NCI-H748 treated with DMSO at 0.1 percent for 48 hours (cell line): Measurements from ENCODE around the gene THSD4.

ENCODE experiments used
- DNase-seq: peaks from one replicate; lab custom pipeline; 2025; lab: John Stamatoyannopoulos, UW

Gene THSD4

GRCh38 chr15:71330638-71331162, 215.4 kb downstream of the THSD4 start:
- DNase-seq: no peak

DNA sequence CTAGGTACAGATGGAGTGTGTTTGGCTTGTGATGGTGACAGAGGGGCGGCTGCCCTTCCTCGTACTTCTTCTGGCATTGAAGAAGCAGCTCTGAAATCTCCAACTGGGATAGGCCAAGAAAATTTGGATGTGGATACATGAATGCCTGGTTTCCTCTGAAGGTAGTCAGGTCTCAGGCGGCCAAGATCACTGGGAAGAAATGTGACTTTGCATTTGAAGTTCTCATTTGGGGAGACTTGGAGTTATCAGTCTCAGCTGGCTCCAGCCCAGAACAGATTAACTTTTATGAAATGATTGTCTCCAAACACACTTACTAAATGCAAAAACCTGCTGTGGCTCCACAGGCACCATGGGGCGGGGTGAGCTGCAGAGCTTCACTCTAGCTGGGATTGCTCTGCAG, 215.9 kb downstream of the THSD4 start:
- DNase-seq: no peak

DNA sequence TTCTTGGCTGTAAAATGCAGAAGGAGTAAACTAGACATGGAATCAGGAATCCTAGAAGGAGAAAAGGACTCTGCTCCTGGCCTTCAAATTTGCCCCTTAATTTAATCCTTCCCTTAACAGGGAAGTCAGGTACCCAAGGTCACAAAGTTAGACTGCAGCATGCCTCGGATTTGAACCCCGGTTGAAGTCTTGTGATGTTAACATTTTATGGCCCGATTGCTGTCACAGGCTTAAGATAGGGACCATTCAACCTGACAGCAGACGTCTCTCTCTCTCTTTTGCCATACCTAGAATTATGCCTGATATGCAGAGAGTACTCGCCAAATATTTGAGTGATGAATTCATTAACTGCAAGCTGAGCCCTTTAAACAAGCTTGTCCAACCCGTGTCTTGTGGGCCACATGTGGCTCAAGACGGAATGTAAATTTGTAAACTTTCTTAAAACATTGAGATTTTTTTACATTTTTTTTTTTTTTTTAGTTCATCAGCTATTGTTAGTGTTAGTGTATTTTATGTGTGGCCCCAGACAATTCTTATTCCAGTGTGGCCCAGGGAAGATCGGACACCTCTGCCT, 217.2 kb downstream of the THSD4 start:
- DNase-seq: no peak

DNA sequence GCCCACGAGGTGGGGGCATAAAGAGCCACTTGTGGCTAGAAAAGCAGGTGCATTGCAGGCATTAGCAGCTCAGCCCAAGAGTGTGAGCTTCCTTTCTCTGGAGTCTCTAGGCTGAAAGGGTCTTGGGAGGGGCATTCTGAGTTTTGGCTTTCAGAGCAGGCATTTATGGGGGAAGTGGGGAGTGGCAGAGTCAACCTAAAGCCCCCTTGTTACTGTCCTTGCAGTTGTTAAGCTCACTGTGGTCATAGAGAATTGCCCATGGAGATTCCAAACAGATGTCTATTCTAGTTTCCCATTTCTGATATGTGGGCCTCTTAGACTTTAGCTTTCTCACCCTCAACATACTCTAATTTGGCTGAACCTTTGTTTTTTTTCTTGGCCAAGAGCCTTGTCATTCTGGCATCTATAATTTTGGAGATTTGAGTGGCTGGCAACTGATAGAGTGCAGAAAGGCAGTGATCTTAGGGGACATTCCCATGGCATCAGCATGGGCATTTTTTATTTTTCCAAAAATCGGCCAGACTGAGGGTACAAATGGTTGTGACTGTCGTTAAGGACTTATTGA, 217.9 kb downstream of the THSD4 start:
- no peak for DNase-seq

DNA sequence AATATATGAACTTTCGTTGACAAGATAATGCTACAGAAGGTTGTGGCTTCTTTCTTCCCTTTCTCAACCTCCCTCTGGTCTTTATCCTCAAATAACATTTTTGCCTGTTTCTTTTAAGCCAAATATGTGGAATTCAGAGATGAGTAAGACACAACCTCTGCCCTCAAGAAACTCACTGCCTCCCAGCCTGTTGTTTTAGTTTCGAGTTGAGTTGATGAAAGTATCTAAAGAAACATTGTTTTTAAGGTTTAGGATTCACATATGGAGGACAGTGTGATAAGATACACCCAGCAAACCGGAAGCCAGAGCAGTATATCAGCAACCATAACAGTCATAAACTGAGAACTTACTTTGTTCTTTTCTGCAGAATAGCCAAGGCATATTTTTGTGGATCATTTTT, 218.6 kb downstream of the THSD4 start:
- DNase-seq: no peak

DNA sequence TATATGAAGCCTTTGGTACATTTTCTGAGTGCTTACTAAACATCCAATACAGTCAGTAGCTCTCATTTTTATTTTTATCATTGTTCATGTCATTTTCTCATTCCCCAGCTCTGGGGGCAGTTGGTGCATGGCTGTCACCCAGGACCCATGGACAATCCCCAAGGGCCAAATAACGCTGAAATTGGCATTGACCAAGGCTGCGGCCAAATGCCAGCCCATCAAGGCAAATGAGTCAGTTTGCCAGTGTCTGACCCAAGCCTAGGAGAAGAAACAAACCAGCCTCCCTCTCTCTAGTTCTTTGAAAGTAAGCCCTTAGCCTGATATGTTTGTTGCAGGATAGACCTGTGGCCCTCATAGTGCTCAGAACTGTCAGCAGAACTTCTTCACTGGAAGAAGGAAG, 219.2 kb downstream of the THSD4 start:
- DNase-seq: no peak

- no peak for DNase-seq
Measured at GRCh38 chr15:71334873-71335272, 219.6 kb downstream of the THSD4 start.

DNA sequence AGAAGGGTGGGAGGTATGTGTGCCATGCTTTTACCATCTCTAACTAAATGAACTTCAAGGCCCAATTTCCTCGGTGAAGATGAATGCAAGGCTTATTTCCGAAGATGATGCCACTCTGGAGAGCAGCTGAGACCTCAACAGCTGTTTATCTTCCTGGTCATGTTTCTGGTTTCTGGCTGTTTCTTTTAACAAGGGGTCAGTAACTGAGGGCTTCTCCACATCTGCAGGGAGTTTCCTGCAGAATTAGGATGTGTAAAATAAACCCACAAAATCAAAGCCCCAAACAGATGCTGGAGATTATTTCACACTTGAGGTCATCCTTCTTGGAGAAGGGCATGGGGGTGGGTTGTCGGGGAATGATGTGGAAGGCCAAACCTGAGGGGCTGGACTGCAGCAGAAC, 220.3 kb downstream of the THSD4 start:
- no peak for DNase-seq

DNA sequence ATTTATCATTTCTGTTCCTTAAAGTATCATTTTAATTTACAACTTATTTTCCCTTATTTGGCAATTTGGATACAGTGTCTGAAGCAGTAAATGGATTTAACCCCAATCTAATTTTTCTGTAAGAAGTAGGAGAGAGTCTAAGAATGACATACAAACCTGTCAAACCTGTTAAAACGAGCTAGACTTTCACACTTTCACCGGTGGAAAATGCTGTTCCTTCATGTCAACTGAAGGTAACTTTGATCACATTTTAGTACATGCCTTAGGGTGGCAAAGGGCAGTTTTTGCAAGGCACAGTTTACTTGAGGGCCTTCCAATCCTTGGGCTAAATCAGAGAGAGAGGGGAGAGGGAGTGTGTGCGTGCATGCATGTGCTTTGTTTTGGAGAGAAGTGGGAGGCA, 221.4 kb downstream of the THSD4 start:
- no peak for DNase-seq

DNA sequence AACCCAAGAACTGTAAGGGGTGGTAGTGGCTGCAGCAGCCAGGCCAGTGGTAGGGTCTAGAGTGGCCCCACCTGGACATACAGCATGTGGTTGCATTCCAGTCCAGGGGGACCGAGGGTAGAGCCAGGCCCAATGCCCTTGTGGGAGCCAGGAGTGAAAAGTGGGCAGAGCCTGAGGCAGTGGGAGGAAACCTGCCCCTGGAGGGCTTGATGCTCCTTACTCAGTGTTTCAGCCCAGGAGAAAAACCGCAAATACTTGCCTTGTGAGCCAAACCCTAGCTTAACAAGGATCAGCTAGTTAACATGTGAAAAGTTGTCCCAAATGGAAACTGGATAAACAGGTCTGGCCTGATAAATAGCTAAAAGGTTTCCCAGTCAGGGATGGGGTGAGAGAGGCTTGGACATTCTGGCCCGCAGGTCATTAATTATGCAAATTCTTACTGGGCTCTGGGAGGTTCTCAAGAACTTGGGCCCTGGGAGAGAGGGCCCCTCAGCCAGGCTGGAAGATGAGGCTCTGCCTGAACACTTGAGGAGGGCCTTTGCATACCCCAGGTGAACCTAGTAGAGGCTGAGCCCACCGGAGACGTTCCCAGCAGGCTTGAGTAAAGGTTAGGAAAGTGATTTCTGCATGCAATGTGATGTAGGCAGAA, 222.1 kb downstream of the THSD4 start:
- DNase-seq: no peak

DNA sequence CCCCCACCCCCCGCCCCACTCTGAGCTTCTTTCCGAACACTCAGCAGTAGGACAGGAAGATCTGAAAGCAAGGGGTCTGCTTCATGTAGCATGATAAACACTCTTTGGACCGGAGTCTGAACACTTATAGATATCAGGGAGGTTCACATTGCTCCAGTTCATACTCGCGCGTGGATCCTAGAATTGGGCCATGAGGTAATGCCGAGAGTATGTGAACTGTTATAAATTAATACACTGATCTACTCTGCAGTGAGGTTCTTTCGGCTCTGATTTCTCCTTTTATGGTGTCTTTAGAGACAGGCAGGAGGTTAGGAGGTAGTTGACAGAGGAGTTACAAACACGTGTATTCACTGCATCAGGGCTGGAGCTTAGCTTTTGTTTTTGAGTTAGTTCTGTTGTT, 223.0 kb downstream of the THSD4 start:
- no peak for DNase-seq

DNA sequence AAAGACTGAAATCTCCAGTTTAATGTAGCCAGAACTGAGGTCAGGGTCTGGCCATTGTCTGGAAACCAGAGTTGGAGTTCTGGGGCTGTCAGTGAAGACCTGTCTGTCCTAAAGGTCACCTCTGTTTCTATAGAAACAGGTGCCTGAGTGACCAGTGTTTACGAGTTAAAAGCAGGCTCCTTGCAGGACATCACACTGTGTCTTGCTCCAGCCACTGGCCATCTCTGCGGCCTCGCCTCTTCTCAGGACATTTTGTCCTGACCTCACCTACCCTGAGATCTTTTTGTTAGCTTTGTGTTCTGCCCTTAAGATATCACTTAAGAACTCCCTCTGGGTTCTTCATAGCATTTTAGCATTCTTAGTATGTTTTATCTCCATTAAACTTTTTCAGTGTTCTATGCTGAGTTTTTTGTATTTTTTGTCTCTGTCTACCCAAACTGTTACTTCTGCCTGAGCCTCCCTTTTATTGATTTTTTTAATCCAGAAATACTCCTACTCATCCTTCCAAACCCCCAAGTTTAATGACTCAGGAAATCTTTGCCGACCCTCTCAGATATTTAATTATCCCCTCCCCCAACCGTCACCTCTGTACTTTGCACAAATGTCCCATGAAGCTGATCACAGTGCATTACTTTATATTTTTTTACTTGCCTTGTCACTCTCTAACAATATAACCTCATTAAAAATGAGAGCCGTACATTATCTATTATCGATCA, 223.7 kb downstream of the THSD4 start:
- DNase-seq: no peak

GRCh38 chr15:71341811-71342550, 226.7 kb downstream of the THSD4 start:
- DNase-seq: no peak

GRCh38 chr15:71342658-71343057, 227.4 kb downstream of the THSD4 start:
- no peak for DNase-seq

DNA sequence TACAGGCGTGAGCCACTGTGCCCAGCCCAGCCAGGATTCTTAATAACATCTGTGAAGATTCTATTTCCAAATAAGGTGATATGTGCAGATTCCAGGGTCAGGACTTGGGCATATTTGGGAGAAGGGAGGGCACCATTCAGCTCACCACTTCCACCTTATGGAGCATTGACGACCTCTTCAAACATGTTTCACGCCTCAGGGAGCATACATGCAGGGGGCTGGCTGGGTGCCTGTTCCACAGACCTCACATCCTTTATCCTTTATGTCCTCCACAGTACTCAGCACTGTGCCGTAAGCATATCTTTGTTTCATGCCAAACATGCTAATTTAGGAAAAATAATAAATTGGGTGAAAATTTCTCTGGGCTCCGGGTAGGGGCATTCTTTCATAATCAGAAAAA, 229.0 kb downstream of the THSD4 start:
- no peak for DNase-seq

DNA sequence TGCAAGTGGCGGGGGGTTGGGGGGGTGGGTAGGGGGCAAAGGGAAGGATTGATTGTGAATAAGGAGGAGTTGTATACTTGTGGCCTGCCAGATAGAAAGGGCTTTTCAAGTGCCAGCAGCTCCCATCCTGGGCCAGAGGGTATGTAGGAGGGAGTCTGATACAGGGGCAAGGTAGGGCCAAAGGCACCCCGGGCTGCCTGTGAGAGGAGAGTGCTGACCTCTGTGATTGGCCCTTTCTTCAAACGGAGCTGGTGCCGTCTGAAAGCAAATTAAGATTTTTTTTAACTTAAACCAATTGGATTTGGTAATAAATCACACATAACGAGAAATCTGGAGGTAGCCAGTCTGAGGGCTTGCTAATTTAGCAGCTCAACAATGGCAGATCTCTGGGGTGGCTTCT, 229.9 kb downstream of the THSD4 start:
- DNase-seq: no peak

- DNase-seq: no peak
Measured at GRCh38 chr15:71346464-71346863, 231.2 kb downstream of the THSD4 start.

DNA sequence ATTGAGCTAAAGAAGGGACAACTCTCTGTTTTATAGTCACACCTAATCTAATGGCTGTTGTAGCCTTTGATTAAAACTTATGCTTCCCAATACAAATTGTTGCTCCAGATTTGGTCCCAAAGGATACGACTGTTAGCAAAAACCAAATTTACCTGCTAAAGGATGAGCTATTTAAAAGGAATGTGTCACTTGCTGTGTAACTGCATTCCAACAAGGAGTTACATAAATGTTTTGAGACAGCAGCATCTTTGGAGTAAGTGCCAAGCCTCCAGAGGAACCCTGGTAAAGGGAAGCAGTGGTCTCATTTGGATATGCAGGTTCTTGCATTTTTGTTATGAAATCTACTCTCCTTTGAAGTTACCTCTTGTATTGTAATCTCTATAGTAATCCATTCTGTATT, 233.3 kb downstream of the THSD4 start:
- DNase-seq: no peak

GRCh38 chr15:71349336-71349735, 234.1 kb downstream of the THSD4 start:
- no peak for DNase-seq

DNA sequence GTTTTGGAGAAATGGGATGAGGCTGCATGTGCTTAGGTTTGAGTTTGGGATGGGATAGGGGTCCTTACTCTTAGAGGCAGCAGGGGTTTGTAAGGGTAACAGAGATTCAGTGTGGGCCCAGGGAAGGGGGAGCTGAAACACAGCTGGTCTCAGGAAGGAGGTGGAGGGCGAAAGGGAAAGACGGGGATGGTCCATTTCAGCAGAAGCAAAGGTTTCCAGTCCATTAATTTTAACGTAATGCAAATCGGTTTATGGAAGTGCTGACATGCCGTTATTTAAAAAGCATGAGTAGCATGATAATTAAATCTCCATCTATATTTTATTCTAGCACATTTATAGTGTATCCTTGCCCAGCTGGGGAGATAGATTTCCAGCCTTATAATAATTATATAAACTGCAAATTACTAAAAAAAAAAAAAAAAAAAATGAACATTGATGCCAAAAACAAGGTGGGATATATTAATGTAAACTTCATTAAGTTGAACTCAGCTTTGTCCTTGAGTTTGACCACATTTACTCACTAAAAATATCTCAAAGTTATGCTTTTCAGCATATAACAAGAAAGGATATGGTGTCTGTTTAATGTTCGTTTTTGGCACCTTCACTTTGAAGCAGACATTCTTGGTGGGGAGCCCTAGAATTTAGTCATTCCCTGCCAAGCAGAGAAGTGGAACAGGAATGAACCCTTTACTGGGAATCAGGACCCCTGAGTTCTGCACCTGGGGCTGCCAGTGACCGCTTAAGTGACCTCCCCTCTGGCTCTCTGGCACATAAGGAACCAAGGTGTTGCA, 234.7 kb downstream of the THSD4 start:
- no peak for DNase-seq

GRCh38 chr15:71350622-71351378, 235.5 kb downstream of the THSD4 start:
- no peak for DNase-seq
